Trophoblast cell (in vitro differentiated cells and primary cell): Measurements from ENCODE around the gene MRPL4. TPM values are rescaled to one million over a fixed set of nuclear protein-coding genes. Genes with fewer than 3 reads are reported as not detected.
A peak's percentile ranks its signal among the peaks of the same experiment; 100 is the strongest.

Experiments used
- DNase-seq, 2 donors: peaks; one replicate each; pipeline ENCODE4 v3.0.0-alpha.2; 2016
- H2AFZ ChIP-seq: 2 replicates; pipeline ENCODE4 v1.6.1; 2013; ENCODE audit warnings: low read length, moderate library complexity, mild to moderate bottlenecking; ENCODE audit not compliant: insufficient read depth, poor library complexity
- H2AK5ac ChIP-seq: 2 replicates; pipeline ENCODE4 v1.6.1; 2013; ENCODE audit warnings: mild to moderate bottlenecking, low read length
- H2BK120ac ChIP-seq: 2 replicates; pipeline ENCODE4 v1.6.1; 2013; ENCODE audit warnings: low read length, mild to moderate bottlenecking, moderate library complexity; ENCODE audit not compliant: insufficient read depth, poor library complexity
- H2BK12ac ChIP-seq: 2 replicates; pipeline ENCODE4 v1.6.1; 2013; ENCODE audit warnings: mild to moderate bottlenecking, low read length, moderate library complexity
- H2BK5ac ChIP-seq: 2 replicates; pipeline ENCODE4 v1.6.1; 2013; ENCODE audit warnings: low read length, low read depth, moderate library complexity, mild to moderate bottlenecking; ENCODE audit not compliant: poor library complexity
- H3K14ac ChIP-seq: 2 replicates; pipeline ENCODE4 v1.6.1; 2013; ENCODE audit warnings: mild to moderate bottlenecking, low read length
- H3K18ac ChIP-seq: 2 replicates; pipeline ENCODE4 v1.6.1; 2013; ENCODE audit warnings: mild to moderate bottlenecking, low read length
- H3K23ac ChIP-seq: 2 replicates; pipeline ENCODE4 v1.6.1; 2013; ENCODE audit warnings: low read length
- H3K27ac ChIP-seq: 2 replicates; pipeline ENCODE4 v1.5.1; 2013; ENCODE audit warnings: low read depth, mild to moderate bottlenecking, inconsistent platforms, low read length, moderate library complexity
- H3K27me3 ChIP-seq: 2 replicates; pipeline ENCODE4 v1.6.1; 2013; ENCODE audit warnings: inconsistent platforms, mild to moderate bottlenecking, low read length, moderate library complexity; ENCODE audit not compliant: insufficient read depth
- H3K36me3 ChIP-seq, 2 experiments: 1 replicate in 1 of 2; 2 replicates in 1 of 2; pipeline ENCODE4 v1.6.1; 2013; ENCODE audit warnings: low read length in 2 of 2, mild to moderate bottlenecking in 2 of 2, moderate library complexity in 1 of 2; ENCODE audit not compliant: insufficient read depth in 2 of 2, control insufficient read depth in 1 of 2
- H3K4ac ChIP-seq: 2 replicates; pipeline ENCODE4 v1.6.1; 2013; ENCODE audit warnings: low read depth, mild to moderate bottlenecking, low read length, moderate library complexity
- H3K4me1 ChIP-seq, 2 experiments: 1 replicate in 1 of 2; 2 replicates in 1 of 2; pipeline ENCODE4 v1.6.1; 2013; ENCODE audit warnings: low read length in 2 of 2, mild to moderate bottlenecking in 2 of 2, moderate library complexity in 1 of 2; ENCODE audit not compliant: insufficient read depth in 2 of 2, control insufficient read depth in 1 of 2
- H3K4me2 ChIP-seq: 2 replicates; pipeline ENCODE4 v1.6.1; 2013; ENCODE audit warnings: inconsistent platforms, mild to moderate bottlenecking, low read length, moderate library complexity
- H3K4me3 ChIP-seq: 2 replicates; pipeline ENCODE4 v1.5.1; 2013; ENCODE audit warnings: mild to moderate bottlenecking, low read depth, low read length, inconsistent platforms
- H3K79me1 ChIP-seq: one replicate; pipeline ENCODE4 v1.6.1; 2013; ENCODE audit warnings: low read length
- H3K79me2 ChIP-seq: 2 replicates; pipeline ENCODE4 v1.6.1; 2013; ENCODE audit warnings: low read length, mild to moderate bottlenecking; ENCODE audit not compliant: control insufficient read depth, insufficient read depth, poor library complexity
- H3K9ac ChIP-seq: 2 replicates; pipeline ENCODE4 v1.6.1; 2013; ENCODE audit warnings: mild to moderate bottlenecking, low read length
- H3K9me3 ChIP-seq: 2 replicates; pipeline ENCODE4 v1.6.1; 2013; ENCODE audit warnings: low read depth, mild to moderate bottlenecking, control low read depth, inconsistent platforms, low read length; ENCODE audit not compliant: insufficient read depth
- H4K12ac ChIP-seq: 2 replicates; pipeline ENCODE4 v1.6.1; 2013; ENCODE audit warnings: low read depth, mild to moderate bottlenecking, low read length, moderate library complexity
- H4K8ac ChIP-seq: 2 replicates; pipeline ENCODE4 v1.6.1; 2013; ENCODE audit warnings: low read depth, mild to moderate bottlenecking, low read length, moderate library complexity
- H4K91ac ChIP-seq: one replicate; pipeline ENCODE4 v1.6.1; 2013; ENCODE audit warnings: low read depth, mild to moderate bottlenecking, low read length, moderate library complexity
- WGBS: extraction: QIAGEN DNeasy Blood & Tissue Kit; methylation state at CpG from one replicate; pipeline ENCODE4 v1.1.7; 2013; ENCODE audit warnings: missing lambda C conversion rate; ENCODE audit not compliant: insufficient read length, insufficient coverage; ENCODE audit errors: extremely low coverage; 5-methylcytosine and 5-hydroxymethylcytosine counted together
- polyA plus RNA-seq: library from polyadenylated mRNA; stranded (reverse); fragments of 200-250 nt; gene quantifications from 2 replicates; pipeline ENCODE4 v1.2.3, GENCODE V29; 2013

MRPL4 gene
- 36.6 and 36.8 TPM in 2 replicates for polyA plus RNA-seq

DNA sequence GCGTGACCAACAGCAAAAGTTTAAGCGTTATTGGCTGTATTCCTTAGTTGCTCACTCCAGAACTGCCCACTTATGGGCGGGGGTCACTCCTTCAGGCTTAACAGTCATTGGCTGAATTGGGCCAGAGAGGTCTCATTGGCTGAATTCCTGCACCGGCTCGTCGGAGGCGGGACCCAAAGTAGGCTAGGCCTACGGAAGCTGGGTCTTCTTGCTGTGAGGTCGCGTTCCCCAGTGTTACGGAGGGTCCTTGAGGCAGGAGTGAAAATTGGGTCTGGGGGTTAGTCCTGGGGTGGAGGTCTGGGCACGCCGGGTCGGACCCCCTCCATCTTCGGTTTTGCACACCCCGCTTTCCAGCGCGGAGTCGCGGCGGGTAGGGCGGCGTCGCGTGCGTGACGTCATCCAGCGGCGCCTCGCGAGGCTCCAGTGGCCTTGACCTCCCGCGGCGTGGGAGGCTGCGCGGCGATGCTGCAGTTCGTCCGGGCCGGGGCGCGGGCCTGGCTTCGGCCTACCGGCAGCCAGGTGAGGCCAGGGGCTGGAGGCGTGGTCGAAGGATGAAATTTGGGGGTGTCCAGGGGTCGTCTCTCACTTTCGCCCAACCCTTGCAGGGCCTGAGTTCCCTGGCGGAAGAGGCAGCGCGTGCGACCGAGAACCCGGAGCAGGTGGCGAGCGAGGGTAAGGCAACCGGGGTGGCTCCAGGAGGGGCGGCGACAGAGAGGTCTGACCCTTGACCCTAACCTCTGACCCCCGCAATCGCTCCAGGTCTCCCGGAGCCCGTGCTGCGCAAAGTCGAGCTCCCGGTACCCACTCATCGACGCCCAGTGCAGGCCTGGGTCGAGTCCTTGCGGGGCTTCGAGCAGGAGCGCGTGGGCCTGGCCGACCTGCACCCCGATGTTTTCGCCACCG, at the start of gene MRPL4:
MRPL4 (plus strand) TSS at position 423 of the 903 bp plus-strand sequence; CDS start at position 463, 40 bp downstream.
- peak within 1 kb of the TSS; percentile 85 for H4K12ac ChIP-seq
- no peaks in the 10 kb centered on the region for H3K27me3 ChIP-seq
- peak within 1 kb of the TSS; percentile 84 for H4K8ac ChIP-seq
- peaks cover 0 to 3% of the 10 kb centered on the region in 2 experiments for H3K4me1 ChIP-seq
- H3K79me1 ChIP-seq: peaks cover 7% of the 10 kb centered on the region
- peak within 1 kb of the TSS; percentile 54 for H3K14ac ChIP-seq
- H2BK12ac ChIP-seq: no peak within 1 kb of the TSS
- H2BK120ac ChIP-seq: peak within 1 kb of the TSS; percentile 37
- no peak within 1 kb of the TSS for H3K27ac ChIP-seq
- H3K36me3 ChIP-seq: peaks cover 14 to 22% of the 10 kb centered on the region in 2 experiments
- peak within 1 kb of the TSS; percentile 95 for H3K4me3 ChIP-seq
- H3K4me2 ChIP-seq: peak within 1 kb of the TSS; percentile 90
- H3K4ac ChIP-seq: peak within 1 kb of the TSS; percentile 77
- peak within 1 kb of the TSS; percentile 72 for H4K91ac ChIP-seq
- no peaks in the 10 kb centered on the region for H3K9me3 ChIP-seq
- H2AK5ac ChIP-seq: no peak within 1 kb of the TSS
- WGBS: no CpG with 5 or more reads among the region's 77 CpGs
- H3K23ac ChIP-seq: no peak within 1 kb of the TSS
- H2BK5ac ChIP-seq: peak within 1 kb of the TSS; percentile 37
- peak; percentile 98 to 99 for DNase-seq
- H3K79me2 ChIP-seq: peaks cover 3% of the 10 kb centered on the region
- H2AFZ ChIP-seq: peak within 1 kb of the TSS; percentile 74
- H3K9ac ChIP-seq: peak within 1 kb of the TSS; percentile 91
- H3K18ac ChIP-seq: peak within 1 kb of the TSS; percentile 47

DNA sequence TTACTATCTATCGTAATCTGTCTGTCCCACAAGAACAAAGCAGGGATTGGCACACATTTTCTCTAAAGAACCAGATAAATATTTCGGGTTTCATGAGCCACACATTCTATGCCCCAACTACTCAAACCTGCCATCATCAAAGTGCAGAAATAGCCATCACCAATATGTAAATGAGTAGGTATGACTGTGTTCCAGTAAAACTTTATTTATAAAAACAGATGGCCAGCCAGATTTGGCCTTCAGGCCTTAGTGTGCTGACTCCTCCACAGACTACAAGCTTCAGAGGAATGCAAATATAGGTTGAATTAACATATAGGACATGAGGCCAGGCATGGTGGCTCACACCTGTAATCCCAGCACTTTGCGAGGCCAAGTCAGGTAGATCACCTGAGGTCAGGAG, 48.3 kb upstream of the MRPL4 start:
- Histone ChIP-seq H3K79me2 (no peaks in the 10 kb centered on the region), H3K4me1 (peaks cover 12 to 21% of the 10 kb centered on the region in 2 experiments), H2BK12ac (no peak overlapping the region), H3K4me2 (no peak overlapping the region), H4K8ac (no peak overlapping the region), H3K4me3 (no peak overlapping the region), H3K27me3 (no peaks in the 10 kb centered on the region), H3K4ac (no peak overlapping the region), H2AFZ (no peak overlapping the region), H2AK5ac (no peak overlapping the region), H4K91ac (no peak overlapping the region), H3K27ac (no peak overlapping the region), H3K79me1 (peaks cover 7% of the 10 kb centered on the region), H3K23ac (no peak overlapping the region), H3K9me3 (no peaks in the 10 kb centered on the region), H2BK120ac (no peak overlapping the region), H3K9ac (no peak overlapping the region), H2BK5ac (no peak overlapping the region), H3K36me3 (no peaks in the 10 kb centered on the region), H3K18ac (no peak overlapping the region), H3K14ac (no peak overlapping the region), H4K12ac (no peak overlapping the region)
- DNase-seq: no peak
- WGBS: no CpG with 5 or more reads among the region's 3 CpGs

DNA sequence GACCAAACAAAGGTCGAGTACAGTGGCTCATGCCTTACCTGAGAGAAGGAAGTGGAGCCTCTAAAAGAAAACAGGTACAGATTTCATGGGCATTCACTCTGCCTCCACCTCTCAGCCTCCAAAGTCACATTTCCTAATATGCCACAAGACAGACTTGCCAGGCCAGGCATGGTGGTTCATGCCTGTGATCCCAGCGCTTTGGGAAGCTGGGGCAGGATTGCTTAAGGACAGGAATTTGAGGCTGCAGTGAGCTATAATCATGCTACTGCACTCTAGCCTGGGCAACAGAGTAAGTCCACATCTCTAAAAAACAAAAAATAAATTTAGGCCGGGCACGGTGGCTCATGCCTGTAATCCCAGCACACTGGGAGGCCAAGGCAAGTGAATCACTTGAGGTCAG, 46.4 kb upstream of the MRPL4 start:
- H2BK5ac ChIP-seq: no peak overlapping the region
- no peaks in the 10 kb centered on the region for H3K27me3 ChIP-seq
- H3K27ac ChIP-seq: peak overlapping the region; percentile 88
- H3K4me1 ChIP-seq: peaks cover 12 to 21% of the 10 kb centered on the region in 2 experiments
- H2BK12ac ChIP-seq: peak overlapping the region; percentile 3
- peak overlapping the region; percentile 10 for H4K91ac ChIP-seq
- H3K23ac ChIP-seq: no peak overlapping the region
- H3K79me2 ChIP-seq: no peaks in the 10 kb centered on the region
- no peak overlapping the region for H3K18ac ChIP-seq
- no peak overlapping the region for H3K4me2 ChIP-seq
- H3K9me3 ChIP-seq: no peaks in the 10 kb centered on the region
- H4K8ac ChIP-seq: no peak overlapping the region
- peak; percentile 38 to 56 for DNase-seq
- H3K4ac ChIP-seq: no peak overlapping the region
- peak overlapping the region; percentile 9 for H2BK120ac ChIP-seq
- H3K14ac ChIP-seq: no peak overlapping the region
- H2AK5ac ChIP-seq: no peak overlapping the region
- H3K79me1 ChIP-seq: peaks cover 7% of the 10 kb centered on the region
- H2AFZ ChIP-seq: no peak overlapping the region
- H4K12ac ChIP-seq: no peak overlapping the region
- no peak overlapping the region for H3K9ac ChIP-seq
- no peak overlapping the region for H3K4me3 ChIP-seq
- no CpG with 5 or more reads among the region's 4 CpGs for whole genome bisulfite sequencing
- no peaks in the 10 kb centered on the region for H3K36me3 ChIP-seq

DNA sequence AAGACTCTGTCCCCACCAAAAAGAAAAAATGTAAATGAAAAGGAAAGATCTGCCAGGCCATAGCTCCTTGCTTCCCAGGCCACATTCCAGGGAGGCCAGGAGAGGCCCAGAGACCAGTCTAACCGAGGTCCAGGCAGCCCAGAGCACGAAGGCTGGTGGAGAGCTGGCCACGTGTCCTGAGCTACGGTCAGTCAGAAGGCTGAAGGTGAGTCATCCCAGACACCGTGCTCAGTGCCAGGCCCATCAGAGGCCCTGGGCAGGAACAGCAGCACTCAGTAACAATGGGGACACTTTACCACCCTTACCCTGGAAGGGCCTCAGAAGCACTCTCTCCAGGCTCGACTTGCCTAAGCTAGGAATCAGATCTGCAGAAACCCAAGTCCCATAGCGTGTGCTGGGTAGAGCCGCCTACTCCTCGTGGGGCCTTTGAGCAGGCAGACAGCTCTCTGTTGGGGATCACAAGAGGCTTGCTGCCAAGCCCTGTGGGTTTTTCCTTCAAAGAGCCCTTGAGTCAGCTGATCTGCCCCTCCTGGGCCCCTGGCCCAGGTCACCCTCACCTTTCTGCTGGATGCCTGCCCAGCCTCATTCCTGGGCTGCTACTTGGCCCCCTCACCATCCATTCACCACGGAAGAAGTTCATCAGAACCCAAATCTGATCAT, 45.7 kb upstream of the MRPL4 start:
- Histone ChIP-seq H3K9ac (no peak overlapping the region), H4K12ac (peak overlapping the region; percentile 20), H4K8ac (peak overlapping the region; percentile 71), H2BK5ac (peak overlapping the region; percentile 78), H3K4ac (peak overlapping the region; percentile 21), H3K23ac (no peak overlapping the region), H3K4me3 (no peak overlapping the region), H3K14ac (peak overlapping the region; percentile 48), H3K27ac (peak overlapping the region; percentile 88), H3K9me3 (no peaks in the 10 kb centered on the region), H2BK120ac (peak overlapping the region; percentile 89), H2AFZ (peak overlapping the region; percentile 14), H3K79me2 (no peaks in the 10 kb centered on the region), H2BK12ac (peak overlapping the region; percentile 50), H3K4me2 (peak overlapping the region; percentile 36), H4K91ac (peak overlapping the region; percentile 76), H2AK5ac (peak overlapping the region; percentile 12), H3K36me3 (no peaks in the 10 kb centered on the region), H3K79me1 (peaks cover 7% of the 10 kb centered on the region), H3K18ac (peak overlapping the region; percentile 28), H3K27me3 (no peaks in the 10 kb centered on the region), H3K4me1 (peaks cover 12 to 21% of the 10 kb centered on the region in 2 experiments)
- peak; percentile 88 to 92 for DNase-seq
- WGBS: no CpG with 5 or more reads among the region's 10 CpGs
